Neural crest cell (in vitro differentiated cells): Measurements from ENCODE around the gene MT4. TPM values are rescaled to one million over a fixed set of nuclear protein-coding genes. Genes with fewer than 3 reads are reported as not detected.

Experiments
- DNase-seq: peaks from one replicate; pipeline ENCODE4 v3.0.0; 2021; ENCODE audit warnings: low read depth, mixed read lengths, low spot score
- H3K27ac Mint-ChIP-seq: one replicate; pipeline ENCODE4 v1.8.0; 2021; ENCODE audit warnings: mild to moderate bottlenecking, mixed read lengths; ENCODE audit not compliant: unreplicated experiment
- H3K27me3 Mint-ChIP-seq: 2 replicates; pipeline ENCODE4 v1.8.0; 2021; ENCODE audit warnings: low read depth, mild to moderate bottlenecking, mixed read lengths
- H3K36me3 Mint-ChIP-seq: 2 replicates; pipeline ENCODE4 v1.8.0; 2021; ENCODE audit warnings: low read depth, mild to moderate bottlenecking, mixed read lengths
- H3K4me1 Mint-ChIP-seq: 2 replicates; pipeline ENCODE4 v1.8.0; 2021; ENCODE audit warnings: mixed read lengths
- H3K4me3 Mint-ChIP-seq: one replicate; pipeline ENCODE4 v1.8.0; 2021; ENCODE audit warnings: mild to moderate bottlenecking, mixed read lengths
- H3K9me3 Mint-ChIP-seq: 2 replicates; pipeline ENCODE4 v1.8.0; 2021; ENCODE audit warnings: mixed read lengths
- CTCF ChIP-seq: fragments of 200-600 bp; sonication (generic); conservative IDR thresholded peaks from 2 replicates; pipeline ENCODE4 v1.5.0; 2021; ENCODE audit warnings: antibody characterized with exemption, mild to moderate bottlenecking
- total RNA-seq: library from RNA; stranded (reverse); gene quantifications from 2 replicates; pipeline ENCODE4 v1.2.1, GENCODE V29; 2021

Gene MT4
- total RNA-seq, 1 donor from 2014 or later = not detected

GRCh38 chr16:56560447-56560846 lies 4.4 kb upstream of the MT4 start:
- Mint-ChIP-seq H3K9me3 (no peaks in the 10 kb centered on the region), H3K36me3 (no peaks in the 10 kb centered on the region), H3K27me3 (no peaks in the 10 kb centered on the region), H3K4me1 (peaks cover 9% of the 10 kb centered on the region), H3K27ac (no peak overlapping the region), H3K4me3 (no peak overlapping the region)
- no peak for TF ChIP-seq CTCF
- no peak for DNase-seq

GRCh38 chr16:56561126-56561525 lies 3.7 kb upstream of the MT4 start:
- TF ChIP-seq CTCF = no peak
- no peak for DNase-seq
- Mint-ChIP-seq H3K9me3 (no peaks in the 10 kb centered on the region), H3K27me3 (peaks cover 1% of the 10 kb centered on the region), H3K36me3 (no peaks in the 10 kb centered on the region), H3K27ac (no peak overlapping the region), H3K4me1 (peaks cover 9% of the 10 kb centered on the region), H3K4me3 (no peak overlapping the region)

GRCh38 chr16:56569971-56570370 lies 5.1 kb downstream of the MT4 start:
- no peak for TF ChIP-seq CTCF
- H3K9me3 Mint-ChIP-seq = peaks cover 5% of the 10 kb centered on the region
- H3K27ac Mint-ChIP-seq = no peak overlapping the region
- H3K36me3 Mint-ChIP-seq = no peaks in the 10 kb centered on the region
- peaks cover 6% of the 10 kb centered on the region for H3K27me3 Mint-ChIP-seq
- H3K4me3 Mint-ChIP-seq = no peak overlapping the region
- H3K4me1 Mint-ChIP-seq = no peaks in the 10 kb centered on the region
- DNase-seq = no peak

GRCh38 chr16:56571525-56571924 lies 6.7 kb downstream of the MT4 start:
- H3K27me3 Mint-ChIP-seq = peaks cover 3% of the 10 kb centered on the region
- no peak overlapping the region for H3K4me3 Mint-ChIP-seq
- peaks cover 9% of the 10 kb centered on the region for H3K9me3 Mint-ChIP-seq
- H3K36me3 Mint-ChIP-seq = peaks cover 3% of the 10 kb centered on the region
- DNase-seq = no peak
- H3K4me1 Mint-ChIP-seq = no peaks in the 10 kb centered on the region
- no peak for TF ChIP-seq CTCF
- peak overlapping the region; percentile 62 for H3K27ac Mint-ChIP-seq

GRCh38 chr16:56574625-56575024 lies 9.8 kb downstream of the MT4 start:
- Mint-ChIP-seq H3K27ac (no peak overlapping the region), H3K9me3 (peaks cover 9% of the 10 kb centered on the region), H3K4me1 (no peaks in the 10 kb centered on the region), H3K36me3 (peaks cover 3% of the 10 kb centered on the region), H3K27me3 (no peaks in the 10 kb centered on the region), H3K4me3 (no peak overlapping the region)
- no peak for TF ChIP-seq CTCF
- DNase-seq = no peak
